Omental fat pad (tissue), 4 donors: ENCODE data around the gene ZNF677. TPM values are rescaled to one million over a fixed set of nuclear protein-coding genes. Genes with fewer than 3 reads are reported as not detected.
A peak's percentile ranks its signal among the peaks of the same experiment; 100 is the strongest.
"Not testable (repeated sequence)": the region's sequence is repeated elsewhere in the genome, so short reads cannot be mapped to it uniquely, and the experiment has no call there.

ENCODE experiments used
- ATAC-seq: fragments of 150-250 bp; one replicate; pipeline ENCODE4 v1.9.1; 2016; ENCODE audit warnings: mild to moderate bottlenecking, moderate library complexity; ENCODE audit not compliant: low FRiP score
- DNase-seq: peaks from one replicate; pipeline ENCODE4 v3.0.0-alpha.2; 2019; ENCODE audit warnings: low spot score
- CTCF ChIP-seq, 3 donors: fragments of 450-650 bp; IDR thresholded peaks; one replicate each; pipeline ENCODE4 v1.5.1; 2016 to 2017; ENCODE audit warnings: antibody characterized with exemption in 3 of 3, mild to moderate bottlenecking in 3 of 3, moderate library complexity in 2 of 3
- total RNA-seq, 4 donors: library from RNA; depleted of rRNA; stranded (reverse); fragments of >200 nt; gene quantifications; one replicate each; pipeline ENCODE4 v1.1.0, GENCODE V29; 2016

Gene ZNF677
- total RNA-seq: 10 to 100 TPM; 10.8 to 27.0 (median 11.9) TPM

GRCh38 chr19:53254411-53255341 lies at the start of gene ZNF677:
TSS of gene ZNF677 (minus strand) at chr19:53254873. CDS start at chr19:53251550, 3,323 bp downstream.
- no peak for TF ChIP-seq CTCF (IDR thresholded peaks at IDR 0.05)
- peak; percentile 68 for DNase-seq
- peak; percentile 98 for ATAC-seq

GRCh38 chr19:53301341-53301740 lies 46.7 kb upstream of the ZNF677 start:
- not testable (repeated sequence) for ATAC-seq, DNase-seq

- ATAC-seq: no peak
- no peak for TF ChIP-seq CTCF (IDR thresholded peaks at IDR 0.05)
- no peak for DNase-seq
Measured at GRCh38 chr19:53294786-53295441, 40.2 kb upstream of the ZNF677 start.

- TF ChIP-seq CTCF (IDR thresholded peaks at IDR 0.05): no peak
- ATAC-seq (no peak), DNase-seq (no peak)
Measured at GRCh38 chr19:53290758-53291549, 36.3 kb upstream of the ZNF677 start.

- ATAC-seq: no peak
- no peak for DNase-seq
- no peak for TF ChIP-seq CTCF (IDR thresholded peaks at IDR 0.05)
Measured at GRCh38 chr19:53285087-53285486, 30.4 kb upstream of the ZNF677 start.

- not testable (repeated sequence) for ATAC-seq, DNase-seq
Measured at GRCh38 chr19:53281947-53282346, 27.3 kb upstream of the ZNF677 start.

GRCh38 chr19:53275480-53275879 lies 20.8 kb upstream of the ZNF677 start:
- no peak for ATAC-seq
- DNase-seq: no peak
- no peak for TF ChIP-seq CTCF (IDR thresholded peaks at IDR 0.05)
